Measurements from ENCODE around the gene SULF2.

Gene SULF2

GRCh38 chr20:47704746-47705496, 80.4 kb downstream of the SULF2 start:
- intact Hi-C loops (cut with DNase I) = no loop called here
- DNase-seq = peak in 37 of 42 donors; percentile 12 to 84 (median 53)

GRCh38 chr20:47703748-47704147, 81.5 kb downstream of the SULF2 start:
- intact Hi-C loops (cut with DNase I) = no loop called here
- no peak for DNase-seq

GRCh38 chr20:47701612-47702011, 83.7 kb downstream of the SULF2 start:
- no peak for DNase-seq
- intact Hi-C loops (cut with DNase I) = no loop called here

- intact Hi-C loops (cut with DNase I) = no loop called here
- no peak for DNase-seq
Measured at GRCh38 chr20:47700327-47700726, 85.0 kb downstream of the SULF2 start.

- DNase-seq = no peak
- intact Hi-C loops (cut with DNase I) = no loop called here
Measured at GRCh38 chr20:47699818-47700217, 85.5 kb downstream of the SULF2 start.

GRCh38 chr20:47698142-47698541, 87.1 kb downstream of the SULF2 start:
- intact Hi-C loops (cut with DNase I) = no loop called here

GRCh38 chr20:47696856-47697255, 88.4 kb downstream of the SULF2 start:
- intact Hi-C loops (cut with DNase I) = no loop called here
- no peak for DNase-seq

More at GRCh38 chr20:47698142-47698541, 87.1 kb downstream of the SULF2 start:
- DNase-seq = no peak

- intact Hi-C loops (cut with DNase I) = no loop called here
- DNase-seq = no peak
Measured at GRCh38 chr20:47694021-47694818, 91.1 kb downstream of the SULF2 start.

- intact Hi-C loops (cut with DNase I) = no loop called here
Measured at GRCh38 chr20:47691625-47692024, 93.7 kb downstream of the SULF2 start.

GRCh38 chr20:47689731-47690130, 95.5 kb downstream of the SULF2 start:
- intact Hi-C loops (cut with DNase I) = no loop called here
- no peak for DNase-seq

More at GRCh38 chr20:47691625-47692024, 93.7 kb downstream of the SULF2 start:
- no peak for DNase-seq

GRCh38 chr20:47688385-47689381, 96.6 kb downstream of the SULF2 start:
- no peak for DNase-seq
- intact Hi-C loops (cut with DNase I) = no loop called here

GRCh38 chr20:47687095-47687987, 97.9 kb downstream of the SULF2 start:
- intact Hi-C loops (cut with DNase I) = no loop called here
- no peak for DNase-seq

- intact Hi-C loops (cut with DNase I) = no loop called here
- no peak for DNase-seq
Measured at GRCh38 chr20:47686545-47686944, 98.7 kb downstream of the SULF2 start.

GRCh38 chr20:47684306-47685080, 100.8 kb downstream of the SULF2 start:
- no peak for DNase-seq
- intact Hi-C loops (cut with DNase I) = no loop called here

GRCh38 chr20:47682916-47683315, 102.4 kb downstream of the SULF2 start:
- DNase-seq = no peak
- intact Hi-C loops (cut with DNase I) = no loop called here

- intact Hi-C loops (cut with DNase I) = no loop called here
Measured at GRCh38 chr20:47682028-47682783, 103.1 kb downstream of the SULF2 start.

More at GRCh38 chr20:47682028-47682783, 103.1 kb downstream of the SULF2 start:
- peak in 23 of 42 donors; percentile 16 to 53 (median 37) for DNase-seq

Measured in head of caudate nucleus (tissue), 42 donors.